ENCODE results near the gene ZNF507.
"Not testable (repeated sequence)": the region's sequence is repeated elsewhere in the genome, so short reads cannot be mapped to it uniquely, and the experiment has no call there.

Gene ZNF507

GRCh38 chr19:32415246-32415645 lies 69.8 kb downstream of the ZNF507 start:
- DNase-seq (ENCODE audit: low spot score) = no peak

GRCh38 chr19:32415669-32416068 lies 70.3 kb downstream of the ZNF507 start:
- DNase-seq (ENCODE audit: low spot score) = no peak

- DNase-seq (ENCODE audit: low spot score) = no peak
Observed at GRCh38 chr19:32416749-32417456, 71.5 kb downstream of the ZNF507 start.

GRCh38 chr19:32418155-32418554 lies 72.7 kb downstream of the ZNF507 start:
- DNase-seq (ENCODE audit: low spot score) = no peak

GRCh38 chr19:32421589-32422361 lies 76.4 kb downstream of the ZNF507 start:
- no peak for DNase-seq (ENCODE audit: low spot score)

GRCh38 chr19:32422435-32422834 lies 77.0 kb downstream of the ZNF507 start:
- no peak for DNase-seq (ENCODE audit: low spot score)

- DNase-seq (ENCODE audit: low spot score) = not testable (repeated sequence)
Observed at GRCh38 chr19:32423944-32424343, 78.5 kb downstream of the ZNF507 start.

GRCh38 chr19:32427536-32427935 lies 82.1 kb downstream of the ZNF507 start:
- DNase-seq (ENCODE audit: low spot score) = no peak

- no peak for DNase-seq (ENCODE audit: low spot score)
Observed at GRCh38 chr19:32436692-32437091, 91.3 kb downstream of the ZNF507 start.

- no peak for DNase-seq (ENCODE audit: low spot score)
Observed at GRCh38 chr19:32437096-32437495, 91.7 kb downstream of the ZNF507 start.
